Stimulated activated CD8-positive, alpha-beta memory T cell treated with anti-CD3 and anti-CD28 coated beads, Interleukin-4, amount 100 ng/mL, for 24 hours (primary cell): ENCODE results near the gene SFRP2.

Source experiments
- DNase-seq: peaks from one replicate; pipeline ENCODE4 v3.0.0-alpha.2; 2020; ENCODE audit warnings: low read depth

Gene SFRP2

GRCh38 chr4:153788413-153789276, at the start of gene SFRP2:
Gene SFRP2, minus strand, starts transcription at chr4:153789083. Its CDS starts 248 bp downstream, at chr4:153788835.
- no peak for DNase-seq

GRCh38 chr4:153838564-153838963, 49.7 kb upstream of the SFRP2 start:
- DNase-seq: no peak

DNA sequence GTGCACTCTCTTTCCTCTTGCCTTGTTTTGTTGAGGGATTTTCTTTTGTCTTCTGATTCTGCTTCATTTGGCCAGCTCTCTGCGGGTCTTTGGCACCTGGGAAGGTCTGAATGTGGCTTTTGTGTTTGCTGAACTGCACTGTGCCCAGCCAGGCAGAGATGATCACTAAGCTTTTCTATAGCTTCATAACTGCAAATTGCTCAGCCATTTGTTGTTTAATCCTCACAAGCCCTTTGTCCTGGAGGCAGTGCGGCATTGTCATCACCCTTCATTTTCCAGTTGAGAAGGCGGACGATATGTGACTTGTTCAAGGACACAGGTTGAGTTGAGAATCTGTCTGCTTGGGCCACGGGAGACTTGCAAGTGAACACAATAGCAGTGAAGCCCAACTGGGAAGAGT, 46.0 kb upstream of the SFRP2 start:
- no peak for DNase-seq

DNA sequence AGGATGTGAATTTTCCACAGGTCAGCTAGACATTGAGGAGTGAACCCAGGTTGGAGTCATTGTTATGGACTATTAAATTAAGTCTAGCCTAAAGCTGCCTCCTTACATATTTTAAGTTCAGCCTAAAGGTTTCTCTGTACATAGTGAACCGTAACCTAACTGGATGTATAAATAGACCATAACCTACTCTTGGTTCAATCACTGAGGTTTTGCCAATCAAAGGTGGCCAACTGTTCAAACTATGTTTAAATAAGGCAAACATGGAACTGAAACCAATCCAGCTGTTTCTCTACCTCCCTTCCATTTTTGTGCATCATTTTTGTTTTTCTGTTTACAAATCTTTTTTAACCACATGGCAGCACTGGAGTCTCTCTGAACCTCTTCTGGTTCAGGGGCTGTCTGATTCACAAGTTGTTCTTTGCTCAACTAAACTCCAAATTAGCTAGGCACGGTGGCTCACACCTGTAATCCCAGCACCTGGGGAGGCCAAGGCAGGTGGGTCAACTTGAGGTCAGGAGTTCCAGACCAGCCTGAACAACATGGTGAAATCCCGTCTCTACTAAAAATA, 43.9 kb upstream of the SFRP2 start:
- DNase-seq: no peak

DNA sequence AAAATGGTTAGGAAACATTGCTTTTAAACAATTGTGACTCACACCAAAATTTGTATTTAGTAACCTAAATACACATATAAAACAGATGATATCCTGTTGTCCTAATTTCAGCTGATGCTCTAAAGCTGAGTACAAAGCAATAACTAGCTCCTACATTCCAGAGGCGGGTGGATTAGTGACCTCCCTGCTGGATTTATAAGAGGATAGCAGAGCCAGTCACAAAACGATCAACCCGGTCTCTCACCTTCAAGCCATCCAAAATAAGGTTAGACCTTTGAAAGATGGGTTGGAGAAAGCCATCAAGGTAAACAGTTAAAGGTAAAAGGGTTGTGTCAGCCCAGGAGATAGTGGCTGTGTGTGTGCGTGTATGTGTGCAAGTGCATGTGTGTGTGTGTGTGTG, 43.2 kb upstream of the SFRP2 start:
- no peak for DNase-seq

- no peak for DNase-seq
Observed at GRCh38 chr4:153831245-153831644, 42.4 kb upstream of the SFRP2 start.

DNA sequence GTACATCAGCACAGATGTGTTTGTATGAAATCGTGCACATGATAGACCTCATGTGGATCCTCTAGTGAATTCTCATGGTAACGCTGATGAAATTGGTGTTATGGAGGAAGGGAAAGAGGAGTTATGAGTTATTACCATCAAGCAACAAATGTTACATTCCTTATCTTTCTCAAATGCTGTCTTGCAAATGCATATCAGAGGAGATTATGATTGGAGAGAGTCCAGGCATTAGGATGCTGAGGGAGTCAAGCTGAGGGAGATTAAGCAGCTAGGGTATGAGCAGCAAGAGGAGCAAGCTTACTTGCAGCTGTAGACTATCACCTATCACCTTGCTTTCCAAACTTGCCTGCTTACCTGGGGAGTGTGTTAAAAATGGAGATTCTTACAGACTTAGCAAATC, 36.8 kb upstream of the SFRP2 start:
- no peak for DNase-seq

DNA sequence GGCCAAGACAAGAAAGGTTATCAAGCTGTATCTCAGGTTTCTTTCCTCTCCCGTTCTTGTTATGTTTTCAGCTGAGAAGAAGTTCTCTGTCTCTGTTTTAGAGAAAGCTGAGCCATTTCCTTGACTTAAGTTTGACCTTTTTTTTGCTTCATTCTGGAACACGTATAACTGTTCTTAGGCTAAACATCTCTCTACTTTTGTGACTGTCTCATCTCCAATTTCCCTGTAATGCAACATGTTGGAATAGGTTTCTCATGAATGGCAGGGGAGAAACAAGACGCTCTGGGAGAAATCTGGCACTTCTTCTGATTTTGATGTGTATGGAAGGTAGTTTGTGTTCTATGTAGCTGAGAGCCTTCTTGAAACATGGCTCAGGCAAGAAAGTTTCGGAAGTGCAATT, 36.2 kb upstream of the SFRP2 start:
- no peak for DNase-seq

- DNase-seq: no peak
Observed at GRCh38 chr4:153824501-153824900, 35.6 kb upstream of the SFRP2 start.

GRCh38 chr4:153823483-153823882, 34.6 kb upstream of the SFRP2 start:
- DNase-seq: no peak

DNA sequence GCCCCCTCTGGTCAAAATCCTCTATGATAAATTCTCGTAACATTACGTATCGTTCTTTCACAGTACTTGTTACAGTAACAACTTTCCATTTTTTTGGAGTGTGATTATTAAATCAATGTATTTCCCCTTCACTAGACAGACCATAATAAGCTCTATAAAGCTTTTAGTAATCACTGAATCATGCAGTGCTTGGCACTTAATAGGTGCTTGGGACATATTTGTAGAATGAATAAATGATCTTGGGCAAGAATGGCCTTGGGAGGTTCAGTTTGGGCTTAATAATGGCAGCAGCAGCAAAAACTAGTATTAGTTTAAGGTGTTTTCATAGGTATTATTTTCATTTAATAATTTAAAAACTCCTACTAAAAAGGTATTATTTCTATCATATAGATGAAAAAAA, 33.4 kb upstream of the SFRP2 start:
- no peak for DNase-seq

GRCh38 chr4:153817466-153817865, 28.6 kb upstream of the SFRP2 start:
- DNase-seq: no peak

GRCh38 chr4:153816542-153816941, 27.7 kb upstream of the SFRP2 start:
- no peak for DNase-seq

GRCh38 chr4:153814789-153815188, 25.9 kb upstream of the SFRP2 start:
- DNase-seq: no peak

GRCh38 chr4:153809916-153810810, 21.3 kb upstream of the SFRP2 start:
- DNase-seq: no peak

- no peak for DNase-seq
Observed at GRCh38 chr4:153809307-153809706, 20.4 kb upstream of the SFRP2 start.

DNA sequence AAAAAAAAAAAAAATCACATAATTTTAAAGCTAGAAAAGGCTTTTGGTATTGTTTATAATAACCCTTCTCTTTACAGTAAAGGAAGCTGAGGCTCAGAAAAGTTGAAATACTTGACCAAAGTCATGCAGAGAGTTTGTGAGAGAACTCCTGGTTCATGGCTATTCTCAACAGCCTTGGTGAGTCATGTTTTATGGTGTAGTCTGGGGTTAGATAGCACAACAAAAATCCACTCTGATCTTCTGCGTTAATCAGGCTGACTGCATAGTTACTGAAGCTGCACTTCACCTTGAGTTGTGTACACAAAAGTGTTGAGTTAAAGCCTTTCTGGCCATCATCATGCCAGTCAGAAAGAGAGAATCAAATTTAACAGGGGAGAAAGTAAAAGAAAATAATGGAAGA, 19.3 kb upstream of the SFRP2 start:
- DNase-seq: no peak

- no peak for DNase-seq
Observed at GRCh38 chr4:153806073-153806472, 17.2 kb upstream of the SFRP2 start.

DNA sequence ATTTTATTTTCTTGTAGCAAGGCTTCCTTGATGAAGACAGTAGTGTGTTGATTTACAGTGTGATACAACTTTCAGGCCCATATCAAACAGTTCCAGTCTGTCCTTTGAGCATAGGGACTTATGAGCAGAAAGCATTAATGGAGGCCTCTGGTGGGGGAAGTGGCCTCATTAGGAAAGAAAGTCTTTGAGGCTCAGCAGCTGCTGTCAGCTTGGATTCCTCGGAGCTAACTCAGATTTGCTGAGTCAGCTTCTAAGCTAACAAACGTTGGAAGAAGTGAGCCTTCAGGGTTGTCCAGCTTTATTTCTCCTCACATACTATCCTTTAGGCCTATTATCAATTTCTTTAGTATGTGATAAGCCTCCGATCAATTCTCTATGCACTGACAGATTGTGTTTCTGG, 15.8 kb upstream of the SFRP2 start:
- no peak for DNase-seq

DNA sequence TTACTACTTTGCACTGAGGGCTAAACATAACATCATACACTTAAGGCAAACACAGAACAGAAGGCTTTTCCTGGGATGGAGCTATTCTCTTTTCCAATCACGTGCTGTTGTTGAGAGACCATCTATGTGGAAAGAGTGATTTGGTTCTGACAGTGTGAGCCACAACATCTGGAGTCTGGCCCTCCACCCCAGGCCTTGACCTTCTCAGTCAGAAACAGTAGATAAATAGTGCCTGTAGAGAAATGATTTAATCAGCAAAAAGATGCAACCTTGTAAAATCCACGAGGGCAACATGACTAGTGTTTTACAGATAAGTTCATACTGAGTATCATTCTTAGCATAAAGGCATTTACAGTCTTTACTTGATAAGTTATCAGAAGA, 10.8 kb upstream of the SFRP2 start:
- no peak for DNase-seq

DNA sequence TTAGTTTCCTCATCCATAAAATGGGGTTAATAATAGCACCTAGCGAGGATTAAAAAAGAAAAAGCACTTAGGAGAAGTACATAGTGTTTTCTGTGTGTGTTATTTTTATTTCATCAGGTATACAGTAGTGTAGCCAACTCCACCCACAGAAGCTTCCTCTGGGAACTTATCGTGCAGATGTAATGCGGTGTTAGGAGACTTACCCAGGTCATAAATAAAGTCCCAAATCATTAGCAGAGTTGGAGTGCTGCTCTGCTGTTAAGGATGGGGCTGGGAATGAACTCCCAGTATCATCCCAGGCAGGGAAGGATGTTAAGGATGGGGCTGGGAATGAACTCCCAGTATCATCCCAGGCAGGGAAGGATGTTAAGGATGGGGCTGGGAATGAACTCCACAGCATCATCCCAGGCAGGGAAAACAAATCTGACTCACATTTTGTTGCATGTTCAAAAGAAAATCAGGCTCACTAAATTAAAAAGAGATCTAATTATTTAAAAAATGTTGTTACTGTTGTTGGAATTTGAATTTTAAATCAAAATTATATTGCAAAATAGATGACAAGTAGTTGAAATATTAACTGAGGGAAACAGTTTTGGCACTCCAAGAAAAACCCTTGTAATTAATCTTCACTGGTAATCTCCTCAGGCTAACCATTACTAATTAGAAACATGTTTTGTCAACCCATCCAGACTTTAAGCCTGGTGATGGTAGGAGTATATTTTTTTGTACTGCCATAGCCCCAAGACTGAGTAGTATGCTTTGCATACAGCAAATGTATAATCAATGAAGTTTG, 10.2 kb upstream of the SFRP2 start:
- no peak for DNase-seq

DNA sequence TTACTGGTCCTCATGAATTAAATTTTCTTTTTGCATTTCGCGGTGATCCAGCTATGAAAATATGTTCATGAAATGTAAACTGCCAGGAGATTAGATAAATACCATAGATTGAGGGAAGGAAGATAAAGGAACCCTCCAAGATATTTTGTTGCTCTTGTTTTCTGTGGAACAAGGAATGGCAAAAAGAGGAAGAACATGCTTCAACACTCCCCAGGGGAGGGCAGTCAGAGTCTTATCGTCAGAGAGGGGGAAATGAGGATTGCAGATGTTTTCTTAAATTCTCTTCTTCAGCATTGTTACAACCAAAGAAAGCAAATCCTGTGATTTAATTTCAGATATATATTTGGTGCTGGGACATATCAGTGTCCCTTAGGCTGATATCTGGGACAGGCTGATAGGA, 9.5 kb upstream of the SFRP2 start:
- DNase-seq: no peak
